Suprapubic skin (tissue), 4 donors: Measurements from ENCODE around the gene SLC39A6. TPM values are rescaled to one million over a fixed set of nuclear protein-coding genes. Genes with fewer than 3 reads are reported as not detected.
A peak's percentile ranks its signal among the peaks of the same experiment; 100 is the strongest.
"Not testable (repeated sequence)": the region's sequence is repeated elsewhere in the genome, so short reads cannot be mapped to it uniquely, and the experiment has no call there.

ENCODE experiments used
- DNase-seq, 2 donors: peaks; one replicate each; pipeline ENCODE4 v3.0.0-alpha.2; 2019; ENCODE audit warnings: low spot score in 2 of 2
- H3K27ac ChIP-seq: fragments of 200-600 bp; sonication (generic); one replicate; pipeline ENCODE4 v1.5.1; 2019
- H3K27me3 ChIP-seq: fragments of 200-600 bp; sonication (generic); one replicate; pipeline ENCODE4 v1.5.1; 2019
- H3K36me3 ChIP-seq: fragments of 200-600 bp; sonication (generic); one replicate; pipeline ENCODE4 v1.5.1; 2019
- H3K4me1 ChIP-seq: fragments of 200-600 bp; sonication (generic); one replicate; pipeline ENCODE4 v1.5.1; 2019
- H3K4me3 ChIP-seq: fragments of 200-600 bp; sonication (generic); one replicate; pipeline ENCODE4 v1.5.1; 2019; ENCODE audit warnings: mild to moderate bottlenecking
- H3K9me3 ChIP-seq: fragments of 200-600 bp; sonication (generic); one replicate; pipeline ENCODE4 v1.5.1; 2019
- EP300 ChIP-seq: sonication (generic); formaldehyde crosslinking; IDR thresholded peaks from one replicate; pipeline ENCODE4 v1.6.1; 2017; ENCODE audit warnings: antibody characterized with exemption
- POLR2A ChIP-seq, 2 donors: fragments of 450-650 bp; IDR thresholded peaks; one replicate each; pipeline ENCODE4 v1.6.1; 2017; ENCODE audit warnings: antibody characterized with exemption in 2 of 2, mild to moderate bottlenecking in 2 of 2, moderate library complexity in 2 of 2
- POLR2AphosphoS5 ChIP-seq, 3 donors: sonication (generic); formaldehyde crosslinking; IDR thresholded peaks; one replicate each; pipeline ENCODE4 v1.6.1; 2017; ENCODE audit warnings: antibody characterized with exemption in 3 of 3
- WGBS: methylation state at CpG from one replicate; pipeline ENCODE4 v1.1.5; 2018; 5-methylcytosine and 5-hydroxymethylcytosine counted together
- total RNA-seq, 4 donors: library from RNA; depleted of rRNA; stranded (reverse); fragments of >200 nt; gene quantifications; one replicate each; pipeline ENCODE4 v1.1.0, GENCODE V29; 2016
- TF ChIP-seq, protein P1 (sequence below), 2 donors: fragments of 200-600 bp in 1 of 2; fragments of 450-650 bp in 1 of 2; sonication (generic) in 1 of 2; IDR thresholded peaks; one replicate each; pipeline ENCODE4 v1.5.1; 2016 to 2019; ENCODE audit warnings: antibody characterized with exemption in 2 of 2, mild to moderate bottlenecking in 1 of 2, moderate library complexity in 1 of 2

The SLC39A6 gene
- total RNA-seq, 4 donors from 2014 or later, result 44.3 to 107 (median 97.8) TPM

DNA sequence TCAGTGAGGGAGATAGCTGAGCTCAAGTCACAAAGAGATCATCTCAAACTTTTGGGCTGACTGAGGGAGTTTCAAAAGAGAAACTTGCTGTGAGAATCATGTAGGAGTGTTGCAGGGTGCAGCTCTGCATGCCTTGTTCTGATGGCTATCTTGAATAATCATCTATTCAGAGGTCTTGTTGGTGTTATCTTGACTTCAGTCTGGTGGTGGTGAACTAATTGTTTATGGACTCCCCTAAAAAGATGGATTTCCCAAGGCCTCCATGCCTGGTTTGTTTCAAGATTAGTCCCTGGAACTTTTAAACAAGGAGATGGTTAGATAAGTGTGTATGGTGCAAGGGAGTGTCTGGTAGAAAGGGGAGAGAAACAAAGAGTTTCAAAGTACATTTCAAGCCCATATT, 29.8 kb downstream of the SLC39A6 start:
- Histone ChIP-seq H3K4me1 (no peaks in the 10 kb centered on the region), H3K9me3 (no peaks in the 10 kb centered on the region), H3K36me3 (no peaks in the 10 kb centered on the region), H3K4me3 (no peak overlapping the region), H3K27me3 (no peaks in the 10 kb centered on the region), H3K27ac (no peak overlapping the region)
- no peak for DNase-seq
- no peak for TF ChIP-seq EP300
- TF ChIP-seq, protein P1, sequence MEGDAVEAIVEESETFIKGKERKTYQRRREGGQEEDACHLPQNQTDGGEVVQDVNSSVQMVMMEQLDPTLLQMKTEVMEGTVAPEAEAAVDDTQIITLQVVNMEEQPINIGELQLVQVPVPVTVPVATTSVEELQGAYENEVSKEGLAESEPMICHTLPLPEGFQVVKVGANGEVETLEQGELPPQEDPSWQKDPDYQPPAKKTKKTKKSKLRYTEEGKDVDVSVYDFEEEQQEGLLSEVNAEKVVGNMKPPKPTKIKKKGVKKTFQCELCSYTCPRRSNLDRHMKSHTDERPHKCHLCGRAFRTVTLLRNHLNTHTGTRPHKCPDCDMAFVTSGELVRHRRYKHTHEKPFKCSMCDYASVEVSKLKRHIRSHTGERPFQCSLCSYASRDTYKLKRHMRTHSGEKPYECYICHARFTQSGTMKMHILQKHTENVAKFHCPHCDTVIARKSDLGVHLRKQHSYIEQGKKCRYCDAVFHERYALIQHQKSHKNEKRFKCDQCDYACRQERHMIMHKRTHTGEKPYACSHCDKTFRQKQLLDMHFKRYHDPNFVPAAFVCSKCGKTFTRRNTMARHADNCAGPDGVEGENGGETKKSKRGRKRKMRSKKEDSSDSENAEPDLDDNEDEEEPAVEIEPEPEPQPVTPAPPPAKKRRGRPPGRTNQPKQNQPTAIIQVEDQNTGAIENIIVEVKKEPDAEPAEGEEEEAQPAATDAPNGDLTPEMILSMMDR (IDR thresholded peaks at IDR 0.05), result no peak
- TF ChIP-seq POLR2A (IDR thresholded peaks at IDR 0.05), result no peak
- no peak for TF ChIP-seq POLR2AphosphoS5 (IDR thresholded peaks at IDR 0.05)

DNA sequence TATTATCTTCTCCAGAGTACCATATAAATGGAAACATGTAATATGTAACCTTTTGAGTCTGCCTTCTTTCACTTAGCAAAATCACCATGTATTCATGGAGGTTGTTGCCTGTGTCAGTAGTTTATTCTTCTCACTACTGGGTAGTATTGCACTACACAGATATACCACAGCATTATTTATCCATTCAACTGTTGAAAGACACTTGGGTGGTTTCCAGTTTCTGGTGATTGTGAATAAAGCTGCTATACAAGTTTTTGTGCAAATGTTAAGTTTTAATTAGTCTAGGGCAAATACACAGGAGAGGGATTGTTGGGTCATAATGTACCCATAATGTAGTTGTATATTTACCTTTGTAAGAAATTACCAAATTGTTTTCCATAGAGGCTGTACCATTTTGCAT, 32.2 kb downstream of the SLC39A6 start:
- no peak for DNase-seq
- H3K9me3 ChIP-seq, result no peaks in the 10 kb centered on the region

DNA sequence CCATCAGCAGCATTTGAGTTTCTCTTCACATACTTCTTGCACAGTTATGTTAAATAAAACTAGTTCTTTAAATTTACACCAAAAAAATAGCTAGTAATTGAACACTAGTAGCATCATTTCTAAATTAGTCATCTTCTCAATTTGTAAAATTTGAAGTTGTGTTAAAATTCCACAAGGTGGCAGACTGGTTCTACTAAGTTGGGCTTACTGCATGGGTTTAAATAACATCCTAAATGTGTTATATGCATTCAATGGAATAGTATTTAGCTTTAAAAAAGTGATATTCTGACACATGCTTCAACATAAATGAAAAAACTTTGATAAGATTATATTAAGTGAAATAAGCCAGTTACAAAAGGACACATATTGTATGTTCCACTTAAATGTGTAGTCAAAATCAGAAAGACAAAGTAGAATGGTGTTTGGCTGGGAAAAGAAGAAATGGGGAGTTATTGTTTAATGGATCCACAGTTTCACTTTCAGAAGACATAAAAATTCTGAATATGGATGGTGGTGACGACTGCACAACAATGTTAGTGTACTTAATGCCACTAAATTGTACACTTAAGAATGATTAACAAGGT, 33.1 kb downstream of the SLC39A6 start:
- DNase-seq, result no peak
- TF ChIP-seq POLR2A (IDR thresholded peaks at IDR 0.05) (no peak), POLR2AphosphoS5 (IDR thresholded peaks at IDR 0.05) (no peak), EP300 (no peak)
- TF ChIP-seq, protein P1 (IDR thresholded peaks at IDR 0.05), result peak; percentile 32 to 48
- Histone ChIP-seq H3K4me1 (no peaks in the 10 kb centered on the region), H3K9me3 (no peaks in the 10 kb centered on the region), H3K4me3 (no peak overlapping the region), H3K27ac (no peak overlapping the region), H3K36me3 (no peaks in the 10 kb centered on the region), H3K27me3 (no peaks in the 10 kb centered on the region)
- 18% methylated on average over 1 of the region's 1 CpG for WGBS

More for the DNA sequence above, 32.2 kb downstream of the SLC39A6 start:
- no peak overlapping the region for H3K4me3 ChIP-seq
- H3K4me1 ChIP-seq, result no peaks in the 10 kb centered on the region
- no peaks in the 10 kb centered on the region for H3K36me3 ChIP-seq
- no peak overlapping the region for H3K27ac ChIP-seq
- no peaks in the 10 kb centered on the region for H3K27me3 ChIP-seq
- TF ChIP-seq, protein P1 (IDR thresholded peaks at IDR 0.05), result no peak
- no peak for TF ChIP-seq POLR2A (IDR thresholded peaks at IDR 0.05)
- TF ChIP-seq POLR2AphosphoS5 (IDR thresholded peaks at IDR 0.05), result no peak
- TF ChIP-seq EP300, result no peak

DNA sequence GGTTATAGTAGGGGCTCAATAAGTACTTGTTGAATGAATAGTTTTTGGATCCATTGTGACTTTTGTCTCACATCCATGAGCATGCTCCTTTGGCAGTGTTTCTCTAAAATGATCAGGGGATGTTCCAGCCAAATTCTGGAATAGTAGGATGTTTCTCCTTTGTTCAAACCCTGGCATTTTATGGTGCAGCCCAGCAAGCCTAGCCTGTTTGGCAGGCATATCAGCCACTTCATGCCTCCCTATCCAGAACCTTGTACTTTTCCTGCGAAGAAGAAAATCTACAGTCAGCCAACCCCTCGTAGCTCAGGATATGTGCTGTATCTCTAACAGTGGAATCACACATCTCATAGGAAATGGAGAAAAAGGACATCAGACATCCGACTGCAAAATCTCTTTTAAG, 34.7 kb downstream of the SLC39A6 start:
- no peaks in the 10 kb centered on the region for H3K9me3 ChIP-seq
- H3K4me3 ChIP-seq, result no peak overlapping the region
- no peaks in the 10 kb centered on the region for H3K27me3 ChIP-seq
- DNase-seq, result no peak
- H3K36me3 ChIP-seq, result no peaks in the 10 kb centered on the region
- 39% methylated on average over 3 of the region's 3 CpGs for WGBS
- H3K4me1 ChIP-seq, result no peaks in the 10 kb centered on the region
- no peak overlapping the region for H3K27ac ChIP-seq
- TF ChIP-seq EP300 (no peak), POLR2AphosphoS5 (IDR thresholded peaks at IDR 0.05) (no peak), POLR2A (IDR thresholded peaks at IDR 0.05) (no peak)
- TF ChIP-seq, protein P1 (IDR thresholded peaks at IDR 0.05), result no peak

DNA sequence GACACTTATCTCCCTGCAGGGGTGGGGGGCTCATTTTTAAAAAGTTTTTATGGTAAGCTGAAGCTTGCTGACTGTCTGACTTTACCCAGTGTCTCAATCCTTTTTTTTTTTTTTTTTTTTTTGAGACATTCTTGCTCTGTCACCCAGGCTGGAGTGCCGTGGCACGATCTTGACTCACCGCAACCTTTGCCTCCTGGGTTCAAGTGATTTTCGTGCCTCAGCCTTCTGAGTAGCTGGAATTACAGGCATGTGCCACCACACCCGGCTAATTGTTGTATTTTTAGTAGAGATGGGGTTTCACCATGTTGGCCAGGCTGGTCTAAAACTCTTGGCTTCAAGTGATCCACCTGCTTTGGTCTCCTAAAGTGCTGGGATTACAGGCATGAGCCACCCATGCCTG, 37.0 kb downstream of the SLC39A6 start:
- not testable (repeated sequence) for H3K4me3 ChIP-seq, H3K36me3 ChIP-seq, H3K9me3 ChIP-seq, DNase-seq, H3K4me1 ChIP-seq, H3K27ac ChIP-seq, H3K27me3 ChIP-seq
- 80% methylated on average over 5 of the region's 5 CpGs for WGBS

DNA sequence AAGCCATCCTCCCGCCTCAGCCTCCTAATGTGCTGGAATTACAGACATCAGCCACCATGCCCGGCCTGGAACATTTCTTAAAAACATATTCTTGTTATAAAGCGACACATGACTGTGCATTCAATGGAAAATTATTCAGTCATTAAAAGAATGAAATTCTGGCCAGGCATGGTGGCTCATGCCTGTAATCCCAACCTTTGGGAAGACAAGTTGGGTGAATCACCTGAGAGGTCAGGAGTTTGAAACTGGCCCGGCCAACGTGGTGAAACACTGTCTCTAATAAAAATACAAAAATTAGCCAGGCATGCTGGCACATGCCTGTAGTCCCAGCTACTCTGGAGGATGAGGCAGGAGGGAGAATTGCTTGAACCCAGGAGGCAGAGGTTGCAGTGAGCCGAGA, 40.1 kb downstream of the SLC39A6 start:
- H3K4me3 ChIP-seq, result no peak overlapping the region
- no peaks in the 10 kb centered on the region for H3K4me1 ChIP-seq
- no peaks in the 10 kb centered on the region for H3K9me3 ChIP-seq
- DNase-seq, result no peak
- H3K27ac ChIP-seq, result no peak overlapping the region
- WGBS, result 71% methylated on average over 6 of the region's 6 CpGs
- no peaks in the 10 kb centered on the region for H3K36me3 ChIP-seq
- TF ChIP-seq EP300, result no peak
- TF ChIP-seq, protein P1 (IDR thresholded peaks at IDR 0.05), result no peak
- no peak for TF ChIP-seq POLR2AphosphoS5 (IDR thresholded peaks at IDR 0.05)
- TF ChIP-seq POLR2A (IDR thresholded peaks at IDR 0.05), result no peak
- H3K27me3 ChIP-seq, result peaks cover 2% of the 10 kb centered on the region
